GM19468 (cell line): Measurements from ENCODE around the gene SECISBP2.

Experiments
- ATAC-seq: cut with Tn5 transposase; IDR thresholded peaks from one replicate; pipeline ENCODE4 v1.9.1; 2021; ENCODE audit warnings: mild to moderate bottlenecking, moderate library complexity, moderate number of reproducible peaks; ENCODE audit not compliant: unreplicated experiment; ENCODE audit errors: extremely low read depth

The SECISBP2 gene

DNA sequence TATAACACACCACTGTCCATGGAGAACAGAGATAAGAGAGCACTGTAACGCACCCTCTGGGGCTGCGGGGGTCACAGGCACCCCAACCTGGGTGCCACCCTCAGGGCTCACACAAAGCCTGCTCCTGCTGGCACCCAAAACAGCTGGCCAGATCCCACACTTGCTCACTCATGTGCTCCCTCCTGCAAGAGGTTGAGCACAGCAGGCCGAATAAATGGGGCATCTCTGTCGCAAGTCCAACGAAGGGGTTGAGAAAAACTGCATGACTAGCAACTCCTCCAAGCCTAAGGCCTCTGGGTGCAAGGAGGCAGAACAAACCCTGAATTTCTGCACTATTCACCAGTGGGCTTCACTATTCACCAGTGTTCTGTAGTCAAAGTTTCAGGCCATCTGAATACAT lies 80.3 kb downstream of the SECISBP2 start:
- no peak for ATAC-seq

DNA sequence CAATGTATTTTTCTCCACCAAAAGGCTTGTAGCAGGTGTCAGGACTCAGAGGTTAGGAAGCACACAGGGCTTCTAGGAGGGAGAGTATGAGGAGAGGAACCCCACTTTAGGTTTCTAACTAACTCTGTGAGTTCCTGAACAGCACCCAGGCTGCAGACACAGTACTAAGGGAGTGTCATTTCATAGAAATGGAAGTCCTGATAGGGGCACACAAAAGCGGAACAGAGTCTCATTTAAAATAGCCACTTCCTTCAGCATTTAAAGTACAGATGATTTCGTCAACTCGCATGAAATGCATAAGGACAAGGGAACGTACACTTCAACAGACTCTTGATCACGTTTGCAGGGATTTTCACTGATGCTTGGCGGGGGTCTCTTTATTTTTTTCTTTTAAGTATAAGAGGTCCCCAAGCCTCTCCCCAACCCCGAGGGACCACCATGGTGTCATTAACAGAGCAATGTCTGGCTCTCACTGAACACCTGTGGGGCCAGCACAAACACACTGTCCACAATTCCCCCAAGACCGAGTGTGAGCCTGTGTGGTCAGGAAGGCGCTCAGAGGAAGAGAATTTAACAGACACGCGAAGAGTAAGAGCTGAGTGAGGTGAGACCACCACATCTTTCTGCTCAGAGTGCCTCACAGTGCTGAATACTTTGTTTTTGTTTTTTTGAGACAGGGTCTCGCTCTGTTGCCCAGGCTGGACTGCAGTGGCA lies 82.3 kb downstream of the SECISBP2 start:
- peak; percentile 51 for ATAC-seq

DNA sequence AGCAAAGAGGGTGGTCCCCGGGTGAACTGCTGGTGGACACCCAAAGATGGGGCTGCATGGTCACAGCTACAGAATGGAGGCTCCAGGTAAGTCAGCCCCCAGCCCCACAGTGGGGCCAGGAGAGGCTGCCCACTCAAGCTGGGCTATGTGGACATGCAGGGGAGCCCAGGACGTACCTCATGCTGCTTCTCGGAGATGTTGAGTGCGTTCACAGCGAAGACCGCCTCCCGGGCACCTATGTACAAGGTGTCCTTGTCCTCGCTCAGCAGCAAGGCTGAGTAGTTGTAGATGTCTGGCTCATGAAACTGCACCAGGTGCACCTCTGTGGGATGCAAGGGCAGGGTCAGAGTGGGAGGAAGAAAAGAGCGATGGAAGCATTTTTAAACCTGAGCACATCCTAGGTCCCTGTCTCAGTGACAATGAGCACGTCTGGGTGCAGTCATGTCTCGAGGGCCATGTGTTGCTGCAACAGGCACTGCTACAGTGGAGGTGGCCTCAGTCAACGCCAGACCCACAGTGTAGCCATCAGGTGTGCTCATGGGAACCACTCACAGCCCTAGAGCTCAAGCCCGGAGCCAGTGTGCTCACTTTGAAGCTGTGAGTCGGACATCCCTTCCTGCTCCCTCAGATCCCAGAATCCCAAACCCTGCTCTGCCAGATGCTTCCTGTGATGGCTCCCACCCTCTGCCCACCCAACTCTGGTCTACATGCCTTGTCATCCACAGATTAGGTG lies 84.6 kb downstream of the SECISBP2 start:
- ATAC-seq: no peak

DNA sequence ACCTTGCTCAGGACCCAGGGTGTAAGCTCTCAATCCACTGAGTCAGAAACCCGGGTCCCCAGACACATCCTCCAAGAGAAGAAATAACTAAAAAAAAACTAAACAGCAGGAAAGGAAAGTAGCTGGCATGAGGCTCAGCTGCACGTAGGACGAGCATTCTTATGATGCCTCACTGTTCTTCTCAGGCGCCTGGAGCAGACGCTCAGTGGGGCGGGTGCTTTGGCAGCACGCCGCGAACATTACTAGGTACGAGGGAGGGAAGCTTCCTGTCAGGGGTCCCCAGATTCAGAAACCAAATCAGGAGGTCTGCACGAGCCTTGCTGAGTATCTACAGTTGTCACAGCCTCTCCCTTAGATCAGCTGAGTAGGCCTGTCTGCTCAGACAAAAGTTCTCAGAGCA lies 85.8 kb downstream of the SECISBP2 start:
- no peak for ATAC-seq

DNA sequence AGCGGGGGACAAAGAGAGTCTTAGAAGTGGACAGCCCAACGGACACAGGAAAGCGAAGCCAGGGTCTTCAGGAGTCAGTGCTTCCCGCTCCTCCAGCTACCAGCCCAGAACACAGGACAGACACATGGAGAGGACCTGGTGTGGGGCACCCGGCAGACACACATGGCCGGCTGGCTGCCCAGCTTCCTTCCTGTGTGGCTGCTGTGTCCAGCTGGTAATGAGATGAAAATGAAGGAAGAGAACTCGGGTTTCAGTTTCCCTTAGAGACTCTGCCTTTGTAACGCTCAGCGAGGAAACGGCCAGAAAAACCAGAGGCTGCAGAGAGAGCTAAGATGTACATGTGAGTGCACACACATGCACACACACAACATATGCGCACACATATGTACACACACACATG lies 87.5 kb downstream of the SECISBP2 start:
- ATAC-seq: peak; percentile 33

DNA sequence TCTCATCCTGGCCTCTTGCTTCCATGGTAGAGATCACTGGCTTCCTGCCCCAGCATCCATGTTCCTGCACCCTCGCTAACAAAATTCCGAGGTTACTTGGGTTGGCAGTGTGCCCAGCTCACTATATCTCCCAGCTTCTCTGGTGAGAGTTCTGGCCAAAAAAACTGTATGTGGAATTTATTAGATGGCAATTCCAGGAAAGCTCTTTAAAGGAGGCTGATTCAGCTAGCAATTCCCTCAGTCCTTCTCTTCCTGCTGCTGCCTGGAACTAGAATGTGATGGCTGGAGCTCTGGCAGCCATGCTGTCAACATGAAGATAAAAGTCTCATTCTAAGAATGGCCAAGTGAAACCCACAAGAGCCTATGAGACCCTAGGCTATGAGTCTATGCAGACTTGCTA lies 88.8 kb downstream of the SECISBP2 start:
- ATAC-seq: no peak

DNA sequence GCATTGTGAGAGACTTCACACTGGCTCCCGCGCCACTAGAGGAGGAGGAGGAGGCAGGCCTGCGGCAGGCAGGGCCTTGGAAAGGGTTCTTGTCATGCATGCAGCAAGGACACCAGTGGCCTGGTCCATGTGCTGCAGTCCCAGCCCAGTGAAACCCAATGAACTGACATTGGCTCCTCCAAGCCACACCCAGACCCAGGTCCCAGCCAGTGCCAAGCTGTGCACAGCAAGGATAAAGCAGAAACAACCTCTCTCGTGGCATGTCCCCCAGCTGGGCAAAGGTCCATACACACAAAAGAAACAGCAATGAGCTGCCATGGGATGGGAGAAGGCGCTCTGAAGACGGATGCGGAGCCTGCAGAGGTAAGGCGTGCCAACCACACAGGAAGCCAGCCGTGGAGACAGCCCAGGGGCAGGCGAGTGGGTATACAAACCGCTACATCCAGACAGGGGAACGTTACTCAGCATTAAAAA lies 90.4 kb downstream of the SECISBP2 start:
- no peak for ATAC-seq
